ENCODE data around the gene ZBTB26. TPM values are rescaled to one million over a fixed set of nuclear protein-coding genes. Genes with fewer than 3 reads are reported as not detected.
A peak's percentile ranks its signal among the peaks of the same experiment; 100 is the strongest.
"Not testable (repeated sequence)": the region's sequence is repeated elsewhere in the genome, so short reads cannot be mapped to it uniquely, and the experiment has no call there.

Gene ZBTB26
- polyA plus RNA-seq, 3 donors from 2014 or later = 0.69 to 1.4 TPM; not detected in 1

DNA sequence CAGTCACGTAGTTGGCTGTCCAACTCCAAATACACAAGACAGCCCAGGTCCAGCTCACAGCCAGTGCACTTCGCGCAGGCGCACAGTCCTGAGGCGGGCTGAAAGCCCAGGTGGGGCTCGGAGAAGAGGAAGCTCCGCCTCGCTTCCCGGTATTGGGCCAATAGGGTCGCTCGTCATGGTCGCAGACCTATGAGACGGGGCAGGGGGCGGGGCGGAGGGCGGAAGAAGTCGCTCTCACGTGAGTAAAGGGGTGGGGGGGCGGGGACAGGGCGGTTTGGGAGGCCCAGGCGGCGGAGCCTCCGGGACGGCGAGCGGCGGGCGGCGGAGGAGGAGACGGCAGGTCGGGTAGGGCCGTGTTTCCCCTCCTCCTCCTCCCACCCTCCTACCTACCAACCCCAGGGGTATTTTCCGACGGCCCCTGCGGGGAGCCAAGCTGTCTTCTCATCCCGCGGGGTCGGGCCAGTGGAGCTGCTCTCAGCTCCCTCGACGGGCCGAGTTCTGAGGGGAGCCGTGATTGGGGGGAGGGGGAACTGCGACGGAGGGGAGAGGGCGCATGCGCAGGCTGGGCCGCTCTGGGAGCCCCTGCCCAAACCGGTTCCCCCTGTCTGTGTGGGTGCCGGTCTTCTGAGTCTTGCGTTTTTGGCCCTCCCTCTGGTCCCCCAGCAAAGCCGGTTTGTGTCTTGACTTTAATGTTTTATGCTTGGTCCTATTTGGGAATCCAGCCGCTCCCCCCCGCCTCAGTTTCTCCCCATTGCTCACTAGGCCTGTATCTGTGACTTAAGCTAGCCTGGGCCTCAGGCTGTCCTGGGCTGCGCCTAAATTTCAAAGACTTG is 9.7 kb upstream of the ZBTB26 start, which contains the start of gene RABGAP1:
Gene RABGAP1, plus strand, starts transcription at position 272 of the 833 bp plus-strand sequence. CDS start 16,040 bp downstream, outside the sequence.
- Mint-ChIP-seq H3K36me3 (peaks cover 5 to 14% (median 8%) of the 10 kb centered on the region in 3 donors), H3K27ac (peak within 1 kb of the TSS; percentile 87 to 96 (median 90)), H3K4me3 (peak within 1 kb of the TSS; percentile 86 to 97 (median 93)), H3K27me3 (ENCODE audit: low read depth in 3 of 3) (peaks cover 6 to 8% (median 7%) of the 10 kb centered on the region in 3 donors), H3K4me1 (peaks cover 24 to 36% of the 10 kb centered on the region in 2 donors), H3K9me3 (no peaks in the 10 kb centered on the region)
- DNase-seq = peak; percentile 95 to 97 (median 96)

GRCh38 chr9:122940454-122940748 is 9.1 kb upstream of the ZBTB26 start:
- Mint-ChIP-seq H3K27me3 (ENCODE audit: low read depth in 3 of 3) (peaks cover 6 to 8% (median 7%) of the 10 kb centered on the region in 3 donors), H3K4me3 (peak overlapping the region; percentile 86 to 97 (median 93)), H3K27ac (peak overlapping the region; percentile 82 to 90 (median 87)), H3K9me3 (no peaks in the 10 kb centered on the region), H3K4me1 (peaks cover 21 to 32% of the 10 kb centered on the region in 2 donors), H3K36me3 (peaks cover 5 to 14% (median 10%) of the 10 kb centered on the region in 3 donors)
- DNase-seq = no peak

DNA sequence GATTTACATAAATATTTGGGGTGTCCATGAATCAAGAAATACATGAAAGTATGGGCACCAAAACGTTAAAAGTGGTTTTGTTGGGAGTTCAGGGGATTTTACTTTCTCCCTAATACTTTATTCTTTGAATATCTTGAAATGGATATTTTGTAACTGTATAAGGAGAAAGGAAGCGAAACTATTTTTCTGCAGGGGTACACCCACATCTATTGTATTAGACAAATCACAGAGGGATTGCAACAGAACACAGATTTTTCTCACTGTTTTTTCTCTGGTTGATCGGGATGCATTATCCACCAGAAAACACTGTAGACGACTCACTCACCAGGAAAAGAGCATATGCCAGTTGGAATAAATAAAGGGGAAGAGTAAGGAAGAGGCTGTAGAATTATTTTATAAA is 8.3 kb upstream of the ZBTB26 start:
- H3K36me3 Mint-ChIP-seq = peaks cover 5 to 14% (median 10%) of the 10 kb centered on the region in 3 donors
- no peak for DNase-seq
- peak overlapping the region in 1 of 5 donors; percentile 63 for H3K4me3 Mint-ChIP-seq
- peaks cover 6 to 8% (median 7%) of the 10 kb centered on the region in 3 donors for H3K27me3 Mint-ChIP-seq (ENCODE audit: low read depth in 3 of 3)
- no peaks in the 10 kb centered on the region for H3K9me3 Mint-ChIP-seq
- H3K4me1 Mint-ChIP-seq = peaks cover 20 to 31% of the 10 kb centered on the region in 2 donors
- peak overlapping the region in 2 of 6 donors; percentile 48 to 57 for H3K27ac Mint-ChIP-seq

DNA sequence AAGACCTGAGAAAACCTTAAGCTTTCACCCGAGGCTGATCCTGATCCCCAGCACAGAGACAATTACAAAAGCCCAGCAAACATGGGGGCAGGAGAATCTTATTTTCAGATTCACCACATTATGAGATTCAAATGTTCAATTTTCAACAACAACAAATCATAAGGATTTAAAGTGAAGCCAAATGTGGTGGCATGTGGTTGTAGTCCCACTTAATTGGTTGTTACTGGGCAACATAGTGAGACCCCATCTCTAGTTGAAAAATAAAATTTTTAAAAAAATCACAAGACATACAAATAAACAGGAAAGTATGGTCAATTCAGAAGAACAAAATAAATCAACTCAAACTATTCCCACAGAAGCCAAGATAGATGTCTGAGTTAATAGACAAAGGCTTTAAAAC is 5.6 kb upstream of the ZBTB26 start:
- H3K4me1 Mint-ChIP-seq = peaks cover 26 to 41% of the 10 kb centered on the region in 2 donors
- H3K9me3 Mint-ChIP-seq = no peaks in the 10 kb centered on the region
- no peak for DNase-seq
- H3K36me3 Mint-ChIP-seq = peaks cover 5 to 14% (median 10%) of the 10 kb centered on the region in 3 donors
- H3K27ac Mint-ChIP-seq = no peak overlapping the region
- no peak overlapping the region for H3K4me3 Mint-ChIP-seq
- H3K27me3 Mint-ChIP-seq (ENCODE audit: low read depth in 3 of 3) = peaks cover 7 to 12% (median 8%) of the 10 kb centered on the region in 3 donors

DNA sequence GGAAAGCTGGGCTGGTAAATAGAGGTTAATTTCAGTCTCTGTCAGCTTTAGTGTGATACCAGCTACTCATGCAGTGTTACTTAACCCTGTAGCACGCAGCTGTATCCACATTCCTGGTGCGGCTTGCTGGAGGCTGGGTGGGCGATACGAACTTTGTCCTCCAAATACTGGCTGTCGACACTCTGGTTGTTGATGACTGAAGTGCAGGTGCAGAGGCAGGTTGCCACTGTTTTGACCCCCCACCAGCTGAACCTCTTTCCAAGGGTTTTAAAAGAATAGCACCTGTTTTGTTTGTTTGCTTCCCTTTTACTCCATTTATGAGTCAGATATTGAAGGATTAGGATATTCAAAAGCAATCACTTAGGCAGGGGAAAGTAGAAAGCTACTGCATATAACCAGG is 5.2 kb upstream of the ZBTB26 start:
- peaks cover 26 to 41% of the 10 kb centered on the region in 2 donors for H3K4me1 Mint-ChIP-seq
- no peaks in the 10 kb centered on the region for H3K9me3 Mint-ChIP-seq
- peaks cover 7 to 11% (median 8%) of the 10 kb centered on the region in 3 donors for H3K27me3 Mint-ChIP-seq (ENCODE audit: low read depth in 3 of 3)
- H3K4me3 Mint-ChIP-seq = no peak overlapping the region
- peak overlapping the region in 1 of 6 donors; percentile 17 for H3K27ac Mint-ChIP-seq
- H3K36me3 Mint-ChIP-seq = peaks cover 5 to 14% (median 10%) of the 10 kb centered on the region in 3 donors
- DNase-seq = no peak

GRCh38 chr9:122930541-122931225 is 629 bp downstream of the ZBTB26 start:
- H3K27ac Mint-ChIP-seq = no peak overlapping the region
- peaks cover 17 to 25% of the 10 kb centered on the region in 2 donors for H3K4me1 Mint-ChIP-seq
- H3K27me3 Mint-ChIP-seq (ENCODE audit: low read depth in 3 of 3) = peaks cover 2 to 5% (median 4%) of the 10 kb centered on the region in 3 donors
- no peaks in the 10 kb centered on the region for H3K9me3 Mint-ChIP-seq
- peak in 1 of 3 donors; percentile 5 for DNase-seq
- no peaks in the 10 kb centered on the region for H3K36me3 Mint-ChIP-seq
- no peak overlapping the region for H3K4me3 Mint-ChIP-seq

DNA sequence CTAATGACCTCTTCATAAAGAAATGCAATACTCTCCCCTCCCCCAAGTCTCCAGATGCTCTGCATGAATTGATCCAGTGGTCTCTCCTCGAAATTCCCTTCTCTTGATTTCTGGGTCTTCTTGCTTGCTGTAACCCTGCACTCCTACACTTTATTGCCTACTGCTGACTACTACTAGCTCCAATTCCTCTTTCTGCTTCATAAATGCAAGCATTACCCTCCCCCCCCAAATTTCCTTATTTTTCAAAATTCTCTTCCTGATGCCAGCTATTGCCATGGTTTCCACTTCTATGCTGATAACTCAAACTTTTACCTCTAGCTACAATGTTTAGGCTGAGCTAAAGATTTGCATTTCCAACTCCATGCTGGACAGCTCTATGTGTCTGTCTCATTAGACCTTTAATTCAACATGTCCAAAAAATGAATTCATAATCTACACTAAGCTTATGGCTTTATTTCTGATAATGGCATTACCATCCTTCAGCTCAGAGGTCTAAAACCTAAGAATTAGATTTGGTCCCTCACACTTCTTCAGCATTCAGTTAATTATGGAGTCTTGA is 1.4 kb downstream of the ZBTB26 start:
- Mint-ChIP-seq H3K4me1 (peaks cover 17 to 22% of the 10 kb centered on the region in 2 donors), H3K36me3 (no peaks in the 10 kb centered on the region)
- no peak for DNase-seq

DNA sequence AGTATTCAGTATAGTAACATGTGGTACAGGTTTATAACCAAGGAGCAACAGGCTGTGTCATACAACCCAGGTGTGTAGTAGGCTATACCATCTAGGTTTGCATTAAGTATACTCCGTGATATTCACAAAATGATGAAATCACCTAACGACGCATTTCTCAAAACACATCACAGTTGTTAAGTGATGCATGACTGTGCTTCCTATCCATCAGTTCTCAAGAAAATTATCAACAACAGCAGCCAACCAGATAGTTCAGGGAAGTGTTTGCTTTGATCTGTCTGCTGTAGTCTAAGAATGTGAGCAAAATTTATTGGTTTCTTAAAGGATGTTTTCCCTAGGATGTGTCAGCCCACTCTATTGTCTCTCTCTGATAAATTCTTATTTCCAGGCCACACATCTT is 7.4 kb downstream of the ZBTB26 start:
- Mint-ChIP-seq H3K27ac (no peak overlapping the region), H3K36me3 (peaks cover 9 to 11% (median 10%) of the 10 kb centered on the region in 3 donors), H3K9me3 (no peaks in the 10 kb centered on the region), H3K4me1 (no peaks in the 10 kb centered on the region), H3K27me3 (ENCODE audit: low read depth in 3 of 3) (peaks cover 0 to 2% (median 0%) of the 10 kb centered on the region in 3 donors), H3K4me3 (no peak overlapping the region)
- DNase-seq = no peak

More for the DNA sequence above, 1.4 kb downstream of the ZBTB26 start:
- Mint-ChIP-seq H3K27ac (no peak overlapping the region), H3K27me3 (ENCODE audit: low read depth in 3 of 3) (peaks cover 2 to 5% (median 4%) of the 10 kb centered on the region in 3 donors), H3K4me3 (no peak overlapping the region), H3K9me3 (no peaks in the 10 kb centered on the region)

DNA sequence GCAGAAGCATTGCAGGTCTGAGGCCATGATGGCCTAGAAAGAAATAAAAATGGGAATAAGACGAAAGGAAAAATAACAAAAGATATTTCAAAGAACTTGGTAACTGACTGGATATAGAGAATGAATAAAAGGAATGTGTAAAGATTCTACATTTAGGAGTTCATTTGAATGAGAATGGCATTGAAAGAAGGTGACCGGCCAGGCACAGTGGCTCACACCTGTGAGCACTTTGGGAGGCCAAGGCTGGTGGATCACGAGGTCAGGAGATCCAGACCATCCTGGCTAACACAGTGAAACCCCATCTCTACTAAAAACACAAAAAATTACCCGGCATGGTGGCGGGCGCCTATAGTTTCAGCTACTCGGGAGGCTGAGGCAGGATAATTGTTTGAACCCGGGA is 8.6 kb downstream of the ZBTB26 start:
- peaks cover 11 to 19% (median 13%) of the 10 kb centered on the region in 3 donors for H3K36me3 Mint-ChIP-seq
- H3K27me3 Mint-ChIP-seq (ENCODE audit: low read depth in 3 of 3) = peaks cover 0 to 2% (median 0%) of the 10 kb centered on the region in 3 donors
- no peak overlapping the region for H3K4me3 Mint-ChIP-seq
- H3K4me1 Mint-ChIP-seq = no peaks in the 10 kb centered on the region
- H3K27ac Mint-ChIP-seq = no peak overlapping the region
- H3K9me3 Mint-ChIP-seq = no peaks in the 10 kb centered on the region
- no peak for DNase-seq

- H3K4me1 Mint-ChIP-seq = peaks cover 1% of the 10 kb centered on the region in 2 donors
- no peak for DNase-seq
- no peak overlapping the region for H3K27ac Mint-ChIP-seq
- no peak overlapping the region for H3K4me3 Mint-ChIP-seq
- peaks cover 11 to 20% (median 13%) of the 10 kb centered on the region in 3 donors for H3K36me3 Mint-ChIP-seq
- peaks cover 0 to 6% (median 5%) of the 10 kb centered on the region in 3 donors for H3K27me3 Mint-ChIP-seq (ENCODE audit: low read depth in 3 of 3)
- H3K9me3 Mint-ChIP-seq = no peaks in the 10 kb centered on the region
Observed at GRCh38 chr9:122918310-122918709, 13.0 kb downstream of the ZBTB26 start.

DNA sequence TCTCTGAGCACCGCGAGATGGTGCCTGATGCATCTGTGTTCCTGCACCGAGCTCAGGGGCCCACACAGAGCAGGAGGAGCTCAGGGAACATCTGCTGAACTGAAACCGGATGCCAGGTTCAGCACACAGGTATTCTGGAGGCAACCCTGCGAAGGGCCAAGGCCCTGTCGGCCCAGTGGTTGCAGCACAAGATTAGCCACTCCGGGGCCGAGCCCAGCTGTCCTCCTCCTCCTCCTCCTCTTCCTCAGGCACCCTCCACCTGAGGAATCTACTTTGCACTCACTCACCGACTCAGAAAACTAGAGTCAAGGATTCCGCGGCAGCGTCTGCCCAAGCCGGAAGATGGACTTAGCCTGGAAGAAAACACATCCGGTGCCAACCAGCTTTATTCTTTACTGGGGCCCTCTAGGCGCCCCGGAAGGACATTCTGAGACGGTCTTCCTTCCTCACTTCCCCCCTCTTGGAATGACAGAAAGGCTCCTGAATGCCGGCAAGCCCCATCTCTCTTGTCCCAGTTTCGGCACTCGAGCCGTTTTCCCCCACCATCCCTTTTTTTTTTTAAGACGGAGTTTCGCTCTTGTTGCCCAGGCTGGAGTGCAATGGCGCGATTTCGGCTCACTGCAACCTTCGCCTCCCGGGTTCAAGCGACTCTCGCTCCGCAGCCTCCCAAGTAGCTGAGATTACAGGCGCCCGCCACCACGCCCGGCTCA is 18.2 kb downstream of the ZBTB26 start, which contains the start of gene ZBTB6:
Gene ZBTB6, minus strand, starts transcription at position 360 of the 710 bp plus-strand sequence. CDS start 1,251 bp downstream, outside the sequence.
- Mint-ChIP-seq H3K4me1 (peaks cover 21 to 28% of the 10 kb centered on the region in 2 donors), H3K4me3 (peak within 1 kb of the TSS; percentile 98 to 100 (median 98)), H3K36me3 (peaks cover 4 to 28% (median 9%) of the 10 kb centered on the region in 3 donors), H3K27me3 (ENCODE audit: low read depth in 3 of 3) (peaks cover 0 to 10% (median 9%) of the 10 kb centered on the region in 3 donors), H3K9me3 (no peaks in the 10 kb centered on the region), H3K27ac (peak within 1 kb of the TSS; percentile 92 to 100 (median 96))
- peak; percentile 60 to 67 (median 65) for DNase-seq

DNA sequence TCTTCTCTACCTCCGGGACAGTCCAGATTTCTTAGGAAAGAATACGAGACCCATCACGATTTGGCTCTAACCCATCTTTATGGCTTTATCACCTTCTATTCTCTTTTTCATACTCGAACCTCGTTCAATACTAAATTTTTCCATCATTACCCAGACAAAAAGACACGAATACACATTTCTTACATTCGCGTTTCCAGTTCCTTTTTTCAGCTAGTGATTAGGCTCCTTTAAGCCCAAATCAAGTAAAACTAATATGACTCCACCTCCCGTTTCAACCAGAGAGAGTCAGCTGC is 18.7 kb downstream of the ZBTB26 start:
- H3K27me3 Mint-ChIP-seq (ENCODE audit: low read depth in 3 of 3) = peaks cover 0 to 10% (median 9%) of the 10 kb centered on the region in 3 donors
- H3K27ac Mint-ChIP-seq = peak overlapping the region; percentile 92 to 100 (median 96)
- DNase-seq = no peak
- no peaks in the 10 kb centered on the region for H3K9me3 Mint-ChIP-seq
- peak overlapping the region; percentile 98 to 100 (median 98) for H3K4me3 Mint-ChIP-seq
- H3K36me3 Mint-ChIP-seq = peaks cover 4 to 26% (median 9%) of the 10 kb centered on the region in 3 donors
- peaks cover 21 to 32% of the 10 kb centered on the region in 2 donors for H3K4me1 Mint-ChIP-seq

GRCh38 chr9:122906122-122906521 is 25.2 kb downstream of the ZBTB26 start:
- peaks cover 4 to 10% (median 6%) of the 10 kb centered on the region in 3 donors for H3K27me3 Mint-ChIP-seq (ENCODE audit: low read depth in 3 of 3)
- not testable (repeated sequence) for DNase-seq, H3K9me3 Mint-ChIP-seq
- peaks cover 33 to 44% of the 10 kb centered on the region in 2 donors for H3K4me1 Mint-ChIP-seq
- peaks cover 0 to 15% (median 9%) of the 10 kb centered on the region in 3 donors for H3K36me3 Mint-ChIP-seq
- H3K27ac Mint-ChIP-seq = peak overlapping the region in 1 of 6 donors; percentile 35
- peak overlapping the region in 1 of 5 donors; percentile 40 for H3K4me3 Mint-ChIP-seq
